Right lobe of liver (tissue), 6 donors: ENCODE data around the gene MTF1. TPM values are rescaled to one million over a fixed set of nuclear protein-coding genes. Genes with fewer than 3 reads are reported as not detected.

Source experiments
- ATAC-seq, 4 donors: fragments of 200-7000 bp; cut with Tn5 transposase; one replicate each; pipeline ENCODE4 v1.9.1; 2020; ENCODE audit warnings: mild to moderate bottlenecking in 4 of 4, moderate library complexity in 4 of 4
- DNase-seq, 3 donors: peaks; one replicate each; pipeline ENCODE4 v3.0.0-alpha.2; 2020
- H3K27ac ChIP-seq, 3 donors: fragments of 200-600 bp; one replicate each; pipeline ENCODE4 v1.8.0; 2022
- H3K27me3 ChIP-seq, 2 donors: fragments of 200-600 bp; one replicate each; pipeline ENCODE4 v1.8.0; 2022
- H3K36me3 ChIP-seq, 4 donors: fragments of 200-600 bp; sonication (generic) in 1 of 4; one replicate each; pipeline versions ENCODE4 v1.5.1 to v1.8.0; 2017 to 2022; ENCODE audit warnings: control low read depth in 1 of 4
- H3K4me1 ChIP-seq, 4 donors: fragments of 200-600 bp; sonication (generic) in 1 of 4; one replicate each; pipeline versions ENCODE4 v1.5.1 to v1.8.0; 2017 to 2022; ENCODE audit warnings: control low read depth in 1 of 4
- H3K4me3 ChIP-seq, 3 donors: fragments of 200-600 bp; one replicate each; pipeline ENCODE4 v1.8.0; 2022
- H3K9me3 ChIP-seq, 4 donors: fragments of 200-600 bp; sonication (generic) in 1 of 4; one replicate each; pipeline versions ENCODE4 v1.5.1 to v1.8.0; 2017 to 2022; ENCODE audit warnings: control low read depth in 1 of 4
- CTCF ChIP-seq, 4 donors: fragments of 200-600 bp in 3 of 4; fragments of 450-650 bp in 1 of 4; IDR thresholded peaks; one replicate each; pipeline versions ENCODE4 v1.5.1 to v1.8.0; 2016 to 2022; ENCODE audit warnings: antibody characterized with exemption in 4 of 4, mild to moderate bottlenecking in 2 of 4
- POLR2A ChIP-seq: fragments of 450-650 bp; IDR thresholded peaks from one replicate; pipeline ENCODE4 v1.6.1; 2017; ENCODE audit warnings: antibody characterized with exemption, mild to moderate bottlenecking
- WGBS: methylation state at CpG from one replicate; pipeline ENCODE4 v1.1.6; 2018; ENCODE audit warnings: low coverage, low lambda C conversion rate; ENCODE audit not compliant: insufficient coverage; ENCODE audit errors: missing lambda C conversion rate; 5-methylcytosine and 5-hydroxymethylcytosine counted together
- intact Hi-C, 2 donors: fragments of 100-400 bp; cut with DNase I; formaldehyde crosslinking; loops; one replicate each; pipeline versions ENCODE4 v1.11.2 to v1.14.1; 2022
- total RNA-seq, 6 experiments: library from RNA; depleted of rRNA in 2 of 6; stranded (reverse); fragments of >200 nt in 2 of 6; fragmentation: NEBNext Ultra II Directional in 3 of 6; extraction: Animal tissue kit (Norgen Biotek cat#: 25700) in 3 of 6; gene quantifications; one replicate each; pipeline versions ENCODE4 v1.1.0 to v1.2.4, GENCODE V29; 2016 to 2023
- donor health status: DM: no; HTN: yes; CAD: no.
- donor health status: DM: no; HTN: no; CAD: no.
- donor health status: DM: no; HTN: no; CAD: no.
- donor health status: DM: no; HTN: yes; CAD: no.
- donor health status: DM: no; HTN: yes; CAD: no.

MTF1 gene
- total RNA-seq, 6 experiments from 2014 or later: 3.5 to 10.3 (median 6.1) TPM

DNA sequence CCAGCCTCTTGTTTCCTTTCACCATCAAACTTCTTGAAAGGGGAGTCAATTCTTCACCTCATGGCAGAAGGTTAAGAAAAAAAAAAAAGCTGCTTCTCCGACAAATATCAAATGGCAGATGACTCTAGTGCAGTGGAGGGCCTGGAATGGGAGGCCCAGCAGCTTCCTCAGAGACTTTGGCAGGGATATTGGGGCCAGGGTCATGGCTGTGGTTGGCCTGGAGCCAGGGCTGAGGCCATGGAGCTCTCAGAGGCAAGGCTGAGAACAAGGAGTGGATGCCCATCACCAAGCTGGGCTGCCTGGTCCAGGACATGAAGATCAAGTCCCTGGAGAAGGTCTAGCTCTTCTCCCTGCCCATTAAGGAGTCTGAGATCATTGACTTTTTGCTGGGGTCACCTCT lies 18.7 kb downstream of the MTF1 start:
- Histone ChIP-seq H3K4me1 (peaks cover 0 to 16% (median 7%) of the 10 kb centered on the region in 4 donors), H3K36me3 (peaks cover 0 to 34% (median 12%) of the 10 kb centered on the region in 4 donors), H3K4me3 (no peak overlapping the region), H3K9me3 (no peaks in the 10 kb centered on the region), H3K27me3 (no peaks in the 10 kb centered on the region), H3K27ac (no peak overlapping the region)
- no peak for DNase-seq
- 73% methylated on average over 1 of the region's 1 CpG for WGBS
- ATAC-seq: no peak
- intact Hi-C loops: no loop called here
- no peak for TF ChIP-seq CTCF (IDR thresholded peaks at IDR 0.05)
- no peak for TF ChIP-seq POLR2A

DNA sequence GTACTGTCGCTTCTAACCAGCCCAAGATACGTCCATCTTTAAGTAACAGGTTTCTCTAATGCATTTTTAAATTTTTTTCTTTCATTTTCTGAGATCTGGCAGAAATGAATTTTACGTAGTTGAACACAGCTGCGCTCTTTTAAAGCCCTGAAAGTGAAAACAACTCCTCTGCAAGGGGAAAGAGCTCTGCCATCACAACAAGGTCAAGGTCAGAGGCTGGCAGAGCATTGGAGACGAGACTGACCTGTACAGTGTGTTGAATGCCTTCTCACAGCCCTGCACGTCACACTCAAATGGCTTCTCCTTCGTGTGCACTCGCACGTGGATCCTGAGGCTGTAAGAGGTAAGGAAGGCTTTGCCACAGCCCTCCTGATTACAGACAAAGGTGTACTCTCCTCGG lies 19.7 kb downstream of the MTF1 start:
- Histone ChIP-seq H3K4me3 (no peak overlapping the region), H3K36me3 (peaks cover 0 to 43% (median 15%) of the 10 kb centered on the region in 4 donors), H3K27me3 (no peaks in the 10 kb centered on the region), H3K27ac (no peak overlapping the region), H3K9me3 (no peaks in the 10 kb centered on the region), H3K4me1 (peaks cover 0 to 8% (median 3%) of the 10 kb centered on the region in 4 donors)
- ATAC-seq (no peak), DNase-seq (no peak)
- no peak for TF ChIP-seq CTCF (IDR thresholded peaks at IDR 0.05)
- no peak for TF ChIP-seq POLR2A
- 86% methylated on average over 6 of the region's 10 CpGs for WGBS
- intact Hi-C loops: no loop called here

DNA sequence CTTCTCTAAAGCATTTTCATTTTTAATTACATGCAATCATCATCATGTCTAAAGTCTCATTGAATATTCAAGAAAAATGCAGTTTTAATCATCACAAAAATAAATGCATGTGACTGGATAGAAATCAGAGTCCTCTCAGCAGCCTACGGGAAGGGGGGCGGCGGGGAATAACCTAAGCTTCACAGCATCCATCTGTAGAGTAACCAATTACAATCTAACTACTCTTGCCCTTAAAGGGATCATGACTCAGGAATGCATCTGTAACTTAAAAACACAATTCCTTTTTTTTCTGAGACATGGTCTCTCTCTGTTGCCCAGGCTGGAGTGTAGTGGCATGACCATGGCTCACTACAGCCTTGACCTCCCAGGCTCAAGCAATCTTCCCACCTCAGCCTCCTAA lies 22.6 kb downstream of the MTF1 start:
- TF ChIP-seq CTCF (IDR thresholded peaks at IDR 0.05) (no peak), POLR2A (no peak)
- no peaks in the 10 kb centered on the region for H3K9me3 ChIP-seq
- 59% methylated on average over 3 of the region's 3 CpGs for WGBS
- H3K4me1 ChIP-seq: no peaks in the 10 kb centered on the region
- no peaks in the 10 kb centered on the region for H3K27me3 ChIP-seq
- H3K27ac ChIP-seq: no peak overlapping the region
- DNase-seq: no peak
- intact Hi-C loops: no loop called here
- peaks cover 0 to 64% (median 26%) of the 10 kb centered on the region in 4 donors for H3K36me3 ChIP-seq
- no peak overlapping the region for H3K4me3 ChIP-seq
- ATAC-seq: no peak

DNA sequence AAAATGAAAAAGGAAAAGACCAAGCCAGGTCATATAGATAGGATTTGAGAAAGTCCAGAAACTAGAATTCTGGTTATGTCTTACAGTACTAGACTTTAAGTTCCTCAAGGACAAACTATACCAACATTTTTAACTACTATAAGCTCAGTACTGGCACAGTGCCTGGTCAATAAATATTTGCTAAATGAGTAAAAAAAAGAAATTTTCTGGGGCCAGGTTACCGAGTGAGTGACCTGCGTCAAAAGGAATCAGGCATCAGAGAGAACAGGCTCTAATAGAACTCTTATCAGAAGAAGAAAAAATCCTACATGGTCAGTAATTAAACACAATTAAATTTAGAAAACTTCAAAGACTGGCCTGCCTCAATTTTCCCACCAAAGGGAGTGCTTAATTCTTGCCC lies 27.6 kb downstream of the MTF1 start:
- no peaks in the 10 kb centered on the region for H3K27me3 ChIP-seq
- H3K9me3 ChIP-seq: no peaks in the 10 kb centered on the region
- peaks cover 0 to 53% (median 17%) of the 10 kb centered on the region in 4 donors for H3K36me3 ChIP-seq
- H3K4me3 ChIP-seq: no peak overlapping the region
- DNase-seq (no peak), ATAC-seq (no peak)
- TF ChIP-seq POLR2A (no peak), CTCF (IDR thresholded peaks at IDR 0.05) (no peak)
- intact Hi-C loops: no loop called here
- H3K4me1 ChIP-seq: peaks cover 0 to 8% (median 0%) of the 10 kb centered on the region in 4 donors
- 48% methylated on average over 2 of the region's 2 CpGs for WGBS
- H3K27ac ChIP-seq: no peak overlapping the region

DNA sequence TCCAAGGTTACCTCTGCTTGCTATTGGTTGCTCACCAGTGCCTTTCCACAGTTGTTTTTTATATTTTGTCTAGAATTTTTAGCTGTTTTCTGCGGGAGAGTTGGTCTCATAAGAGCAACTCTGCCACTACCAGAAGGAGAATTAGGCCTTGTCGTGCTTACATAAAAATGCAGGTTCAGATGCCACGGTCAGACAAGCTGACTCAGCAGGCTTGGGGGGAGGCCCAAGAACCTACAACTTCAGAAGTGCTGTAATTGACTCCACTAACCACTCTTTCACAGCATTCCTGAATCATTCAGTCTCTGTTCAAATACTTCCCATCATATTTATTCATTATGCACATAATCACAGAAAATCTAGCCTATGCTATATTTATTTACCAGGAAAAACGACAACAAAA lies 28.3 kb downstream of the MTF1 start:
- TF ChIP-seq CTCF (IDR thresholded peaks at IDR 0.05) (no peak), POLR2A (no peak)
- H3K36me3 ChIP-seq: peaks cover 0 to 54% (median 14%) of the 10 kb centered on the region in 4 donors
- no peak overlapping the region for H3K27ac ChIP-seq

More for the DNA sequence above, 28.3 kb downstream of the MTF1 start:
- DNase-seq: no peak
- ATAC-seq: no peak
- no peaks in the 10 kb centered on the region for H3K27me3 ChIP-seq
- no peak overlapping the region for H3K4me3 ChIP-seq
- intact Hi-C loops: no loop called here
- no peaks in the 10 kb centered on the region for H3K9me3 ChIP-seq
- WGBS: 90% methylated on average over 3 of the region's 4 CpGs
- H3K4me1 ChIP-seq: peaks cover 0 to 8% (median 0%) of the 10 kb centered on the region in 4 donors
